GM18858 (cell line): ENCODE data around the gene OR2T2.
A peak's percentile ranks its signal among the peaks of the same experiment; 100 is the strongest.
"Not testable (repeated sequence)": the region's sequence is repeated elsewhere in the genome, so short reads cannot be mapped to it uniquely, and the experiment has no call there.

Experiments
- ATAC-seq: cut with Tn5 transposase; IDR thresholded peaks from one replicate; pipeline ENCODE4 v1.9.1; 2021; ENCODE audit not compliant: unreplicated experiment

OR2T2 gene, protein sequence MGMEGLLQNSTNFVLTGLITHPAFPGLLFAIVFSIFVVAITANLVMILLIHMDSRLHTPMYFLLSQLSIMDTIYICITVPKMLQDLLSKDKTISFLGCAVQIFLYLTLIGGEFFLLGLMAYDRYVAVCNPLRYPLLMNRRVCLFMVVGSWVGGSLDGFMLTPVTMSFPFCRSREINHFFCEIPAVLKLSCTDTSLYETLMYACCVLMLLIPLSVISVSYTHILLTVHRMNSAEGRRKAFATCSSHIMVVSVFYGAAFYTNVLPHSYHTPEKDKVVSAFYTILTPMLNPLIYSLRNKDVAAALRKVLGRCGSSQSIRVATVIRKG

DNA sequence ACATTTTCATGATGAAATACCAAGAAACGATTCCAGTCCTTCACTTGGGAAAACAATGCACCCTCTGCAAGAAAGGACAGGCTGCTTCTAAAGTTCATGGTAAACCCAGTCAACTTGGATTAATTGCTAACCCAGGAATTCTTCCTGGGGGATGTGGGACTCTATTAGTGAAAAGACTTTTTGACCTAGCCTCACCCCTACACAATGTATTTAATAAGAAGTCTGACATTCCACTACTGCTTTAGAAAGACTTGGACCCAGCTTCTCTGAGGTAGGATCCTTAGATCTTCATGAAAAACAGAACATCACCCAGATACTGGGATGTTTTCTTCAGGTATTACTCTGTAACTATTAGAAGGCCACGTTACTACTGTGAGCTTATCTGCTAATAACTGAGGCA is at the start of gene OR2T2:
Gene OR2T2, plus strand, starts transcription at position 239 of the 400 bp plus-strand sequence. CDS start 7,161 bp downstream, outside the sequence.
- ATAC-seq = not testable (repeated sequence)

GRCh38 chr1:248402748-248403147 is 42.7 kb upstream of the OR2T2 start, which contains the start of gene OR2T1:
Gene OR2T1 (plus strand): TSS chr1:248403048. CDS start chr1:248406148, 3,100 bp downstream.
- no peak for ATAC-seq

- ATAC-seq = no peak
Measured at GRCh38 chr1:248404024-248404423, 41.4 kb upstream of the OR2T2 start.

- peak; percentile 83 for ATAC-seq
Measured at GRCh38 chr1:248406721-248407692, 38.4 kb upstream of the OR2T2 start.

DNA sequence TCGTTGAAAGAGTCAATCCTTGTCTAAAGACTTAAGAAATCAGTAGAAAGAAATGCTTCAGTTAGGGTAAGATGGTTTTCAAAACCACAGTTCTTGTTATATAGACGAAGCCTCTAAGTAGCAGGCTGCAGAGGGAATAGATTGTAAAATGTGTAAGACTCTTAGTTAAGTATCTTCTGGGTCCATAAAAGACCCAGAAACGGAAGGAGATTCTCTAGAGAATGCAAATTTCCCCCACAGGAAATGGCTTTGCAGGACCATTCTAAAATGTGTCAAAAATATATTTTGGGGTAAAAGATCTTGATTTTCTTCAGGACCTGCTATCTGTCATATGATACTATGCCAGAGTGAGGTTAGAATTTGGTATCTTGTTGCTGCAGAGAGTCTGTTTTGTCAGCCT is 29.2 kb upstream of the OR2T2 start:
- no peak for ATAC-seq

DNA sequence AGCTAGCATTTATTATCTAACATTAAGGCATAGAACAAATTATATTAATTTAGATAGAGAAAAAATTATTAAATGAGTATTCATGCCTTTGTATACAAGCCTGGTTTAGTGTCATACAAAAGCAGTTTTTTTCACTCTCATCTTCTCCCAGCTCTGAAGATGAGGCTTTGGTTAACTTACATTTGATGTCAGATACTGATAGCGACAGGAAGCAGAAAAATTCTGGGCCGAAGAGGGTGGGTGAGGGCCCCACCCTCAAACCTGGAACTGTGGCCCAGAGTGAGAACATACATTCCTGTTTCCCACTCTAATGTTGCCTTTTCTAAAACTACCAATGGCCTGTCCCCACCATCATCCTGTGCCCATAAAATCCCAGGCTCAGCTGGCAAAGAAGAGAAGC is 27.6 kb upstream of the OR2T2 start:
- ATAC-seq = no peak

DNA sequence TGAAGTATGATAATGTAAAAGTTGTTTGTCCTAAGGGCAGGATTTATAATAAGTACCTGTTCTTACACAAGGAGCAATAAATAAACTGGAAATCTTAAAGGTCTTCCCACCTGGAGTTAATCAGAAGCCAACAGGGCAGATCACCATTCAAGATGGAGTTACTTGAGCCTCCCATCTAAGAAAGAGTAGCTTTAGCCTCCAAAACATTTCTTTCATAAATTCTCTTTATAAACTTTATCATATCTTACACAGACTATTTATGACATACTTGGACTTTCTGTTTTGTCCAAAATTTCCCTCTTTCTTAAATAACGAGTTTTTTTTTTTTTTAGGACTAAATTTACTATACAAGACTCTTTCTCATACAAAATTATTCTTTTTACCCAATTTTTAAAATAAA is 24.1 kb upstream of the OR2T2 start:
- no peak for ATAC-seq

GRCh38 chr1:248427526-248428191 is 17.8 kb upstream of the OR2T2 start:
- peak; percentile 41 for ATAC-seq

- peak; percentile 99 for ATAC-seq
Measured at GRCh38 chr1:248428192-248428533, 17.3 kb upstream of the OR2T2 start.

DNA sequence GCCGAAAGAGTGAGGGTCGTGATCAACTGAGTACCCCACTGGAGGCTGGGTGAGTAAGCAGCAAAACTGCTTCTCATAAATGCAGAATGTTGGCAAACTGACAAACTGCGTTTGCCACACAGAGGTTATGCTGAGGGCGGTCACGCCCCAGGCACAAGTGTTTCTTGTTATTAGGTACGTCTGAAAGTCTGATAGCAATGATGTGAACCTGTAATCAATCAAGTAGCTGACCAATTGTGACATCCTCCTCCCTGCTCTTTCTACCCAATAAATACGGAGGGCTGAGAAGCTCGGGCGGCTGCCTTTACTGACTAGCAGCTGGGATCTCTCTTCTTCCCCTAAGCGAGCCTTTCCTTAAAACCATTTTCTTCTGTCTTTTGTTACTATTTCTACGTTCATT is 13.8 kb upstream of the OR2T2 start:
- not testable (repeated sequence) for ATAC-seq

DNA sequence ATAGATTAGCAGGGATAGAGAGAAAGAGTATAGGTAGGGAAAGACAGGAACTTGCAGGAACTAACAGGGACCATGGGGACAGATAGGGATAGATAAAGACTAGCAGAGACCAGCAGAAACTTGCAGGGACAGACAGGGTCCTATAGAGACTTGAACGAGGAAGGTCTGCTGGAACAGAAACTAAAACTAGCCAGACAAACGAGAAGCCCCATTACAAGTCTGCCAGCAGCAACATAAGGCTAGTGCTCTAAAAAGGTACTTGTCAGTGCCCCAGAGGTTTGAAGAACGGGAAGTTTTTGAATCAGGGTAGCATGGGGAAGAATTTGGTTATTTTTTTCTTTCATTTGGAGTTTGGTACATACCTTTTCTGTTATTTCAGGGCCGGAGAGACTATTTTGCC is 13.2 kb upstream of the OR2T2 start:
- not testable (repeated sequence) for ATAC-seq

DNA sequence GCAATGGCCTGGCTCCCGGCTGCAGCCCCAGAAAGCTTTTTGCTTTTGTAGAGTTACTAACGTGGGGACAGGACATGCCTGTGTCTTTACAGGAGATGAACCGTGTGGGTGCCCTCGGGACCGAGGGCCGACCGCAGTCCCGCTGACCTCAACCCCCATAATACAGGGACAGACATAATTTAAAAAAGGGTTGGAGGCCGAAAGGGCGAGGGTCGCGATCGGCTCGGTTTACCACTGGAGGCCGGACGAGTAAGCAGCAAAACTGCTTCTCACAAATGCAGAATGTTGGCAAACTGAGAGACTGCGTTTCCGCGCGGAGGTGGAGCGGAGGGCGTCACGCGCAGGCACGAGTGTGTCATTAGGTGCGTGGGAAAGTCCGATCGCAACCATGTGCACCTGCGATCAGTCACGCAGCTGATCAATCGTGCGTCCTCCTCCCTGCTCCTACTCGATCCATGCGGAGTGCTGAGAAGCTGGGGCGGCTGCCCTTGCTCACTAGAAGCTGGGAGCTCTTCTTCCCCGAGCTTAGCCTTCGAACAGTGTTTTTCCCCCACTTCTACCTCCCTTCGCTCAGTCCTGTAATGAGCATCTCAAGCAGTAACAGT is 11.5 kb upstream of the OR2T2 start:
- ATAC-seq = not testable (repeated sequence)

- ATAC-seq = peak; percentile 52
Measured at GRCh38 chr1:248434913-248435312, 10.5 kb upstream of the OR2T2 start.

GRCh38 chr1:248436303-248436702 is 9.1 kb upstream of the OR2T2 start:
- peak; percentile 54 for ATAC-seq

DNA sequence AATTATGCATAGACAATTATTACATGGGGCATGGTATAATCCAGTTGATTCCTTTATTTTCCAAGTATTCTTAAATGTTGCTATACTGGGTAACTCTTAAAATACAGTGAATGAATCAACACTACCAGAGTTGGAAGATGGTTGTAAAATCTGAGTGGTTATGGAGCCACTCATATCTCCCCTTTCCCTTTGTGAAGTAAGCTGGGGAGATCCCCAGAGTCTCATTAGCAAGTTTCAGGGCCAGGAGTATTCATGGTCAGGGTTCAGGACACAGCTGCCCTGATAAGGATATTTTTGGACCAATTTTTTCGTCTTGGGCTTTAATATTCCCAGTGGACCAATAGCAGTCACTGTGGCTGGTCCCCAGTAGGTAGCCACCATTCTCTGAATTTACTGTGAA is 6.8 kb upstream of the OR2T2 start:
- ATAC-seq = not testable (repeated sequence)

DNA sequence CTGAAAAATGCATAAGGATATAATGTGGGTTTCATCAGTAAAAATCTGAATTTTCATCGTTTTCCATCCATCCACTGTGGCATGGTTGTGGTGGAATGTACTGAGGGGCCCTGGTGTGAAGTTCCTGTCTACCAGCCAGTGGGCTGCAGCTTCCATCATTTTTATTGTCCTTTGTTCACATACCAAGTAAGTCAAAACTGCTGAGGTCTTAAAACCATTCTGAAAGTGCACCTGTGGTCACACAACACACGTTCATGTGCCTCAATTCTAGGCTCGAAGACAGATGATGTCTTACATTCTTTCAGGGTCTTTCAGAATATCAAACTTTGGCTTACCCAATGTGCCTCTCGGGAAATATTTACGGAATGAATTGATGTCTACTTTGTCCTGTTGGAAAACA is 6.2 kb upstream of the OR2T2 start:
- not testable (repeated sequence) for ATAC-seq

DNA sequence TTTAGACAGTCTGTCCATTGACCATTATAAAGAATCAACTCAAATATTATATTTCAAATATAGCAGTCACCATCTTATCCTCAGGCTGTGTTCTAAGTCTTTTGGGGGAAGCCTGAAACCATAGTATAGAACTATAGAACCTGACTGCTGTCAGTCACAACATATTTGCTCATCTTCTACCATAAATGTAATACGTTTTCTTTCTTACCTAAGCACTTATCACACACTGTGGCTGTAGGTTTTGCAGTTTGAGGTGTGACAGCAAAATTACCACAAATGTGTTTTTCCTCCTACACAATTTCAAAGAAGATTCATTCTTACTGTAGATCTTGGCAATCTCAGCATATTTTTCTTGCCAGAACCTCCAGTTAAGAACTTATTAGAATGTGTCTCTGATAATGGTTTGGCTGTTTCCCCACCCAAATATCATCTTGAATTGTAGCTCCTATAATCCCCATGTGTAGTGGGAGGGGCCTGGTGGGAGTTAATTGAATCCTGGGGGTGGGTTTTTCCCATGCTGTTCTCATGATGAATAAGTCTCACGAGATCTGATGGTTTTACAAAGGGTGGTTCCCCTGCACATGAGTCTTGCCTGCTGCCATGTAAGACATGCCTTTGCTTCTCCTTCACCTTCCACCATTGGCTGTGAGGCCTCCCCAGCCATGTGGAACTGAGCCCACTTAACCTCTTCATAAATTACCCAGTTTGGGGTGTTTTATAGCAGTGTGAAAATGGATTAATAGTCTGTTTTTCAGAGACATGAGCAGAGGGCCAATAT is 2.7 kb upstream of the OR2T2 start:
- not testable (repeated sequence) for ATAC-seq

DNA sequence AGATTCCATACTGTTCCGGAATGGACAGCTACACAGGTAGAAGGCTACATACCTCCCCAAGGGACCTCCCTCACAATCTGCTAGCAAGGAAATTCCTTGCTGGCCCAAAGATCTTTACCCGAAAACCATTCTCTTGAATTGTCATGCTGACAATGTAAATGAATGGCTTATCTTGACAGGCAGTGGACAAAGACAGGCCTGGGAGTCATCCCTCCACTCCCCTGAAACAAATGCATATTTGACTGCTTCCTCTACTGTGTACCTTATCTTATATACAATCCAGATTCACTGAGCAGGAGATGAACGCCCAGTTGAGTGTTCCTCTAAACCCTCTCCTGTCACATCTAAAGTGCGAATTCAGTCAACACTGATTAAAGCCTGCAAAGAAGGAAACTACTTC is 834 bp upstream of the OR2T2 start:
- not testable (repeated sequence) for ATAC-seq

DNA sequence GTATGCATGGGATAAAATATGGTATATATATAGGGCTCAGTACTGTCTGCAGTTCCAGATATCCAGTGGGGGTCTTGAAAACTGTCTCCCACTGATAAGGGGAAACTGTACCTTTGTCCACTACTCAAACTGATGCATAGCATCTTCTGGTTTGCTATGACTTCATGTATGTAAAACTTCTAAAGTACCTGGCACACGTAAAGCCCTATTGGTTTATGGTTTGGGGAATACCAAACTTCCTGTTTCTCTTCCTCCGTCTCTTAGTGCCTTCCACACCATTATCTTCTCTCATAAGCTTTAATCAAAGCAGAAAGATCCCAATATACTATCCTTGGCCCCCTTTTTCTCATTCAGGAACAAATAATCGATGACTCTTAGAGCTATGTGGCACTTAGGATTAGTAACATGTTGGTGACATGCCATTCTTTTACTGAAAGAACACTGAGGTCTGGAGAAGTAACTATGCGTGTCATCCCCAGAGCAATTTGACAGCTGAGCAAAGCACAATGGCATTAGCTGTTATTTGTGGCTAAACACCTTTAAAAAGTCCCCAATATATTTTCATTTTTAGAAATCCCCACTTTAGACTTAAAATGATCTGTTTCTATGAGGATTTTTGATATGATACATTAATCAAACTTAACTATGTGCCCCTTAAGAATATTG is 3.1 kb downstream of the OR2T2 start:
- ATAC-seq = peak; percentile 66
